Brain microvascular endothelial cell (primary cell): ENCODE results near the gene PDPN.
"Not testable (repeated sequence)": the region's sequence is repeated elsewhere in the genome, so short reads cannot be mapped to it uniquely, and the experiment has no call there.

Source experiments
- DNase-seq: peaks from one replicate; pipeline ENCODE4 v3.0.0-alpha.2; 2020
- H3K27ac ChIP-seq: fragments of 250-450 bp; sonication (Bioruptor Pico); 2 replicates; pipeline ENCODE4 v1.5.1; 2020; ENCODE audit warnings: mild to moderate bottlenecking, moderate library complexity
- H3K27me3 ChIP-seq: fragments of 250-450 bp; sonication (Bioruptor Pico); replicated peaks from 2 replicates; pipeline ENCODE4 v1.5.1; 2020; ENCODE audit warnings: mild to moderate bottlenecking
- H3K36me3 ChIP-seq: fragments of 250-450 bp; sonication (Bioruptor Pico); replicated peaks from 2 replicates; pipeline ENCODE4 v1.5.1; 2020; ENCODE audit warnings: mild to moderate bottlenecking
- H3K4me3 ChIP-seq: 2 replicates; pipeline ENCODE4 v1.5.1; 2011; ENCODE audit warnings: low read depth, mild to moderate bottlenecking, control low read depth, low read length, moderate library complexity
- in situ Hi-C: cut with HindIII; loops from 2 replicates; pipeline ENCODE4 v1.10.0; 2017; ENCODE audit warnings: low sequenced_read_pairs, low pct_ligation_motif_present
- TF ChIP-seq, protein P1 (sequence below): IDR thresholded peaks from 2 replicates; pipeline ENCODE4 v1.5.1; 2011; ENCODE audit warnings: low read depth, mild to moderate bottlenecking, moderate library complexity, low read length, control low read depth, inconsistent platforms; ENCODE audit errors: missing control alignments

Gene PDPN

DNA sequence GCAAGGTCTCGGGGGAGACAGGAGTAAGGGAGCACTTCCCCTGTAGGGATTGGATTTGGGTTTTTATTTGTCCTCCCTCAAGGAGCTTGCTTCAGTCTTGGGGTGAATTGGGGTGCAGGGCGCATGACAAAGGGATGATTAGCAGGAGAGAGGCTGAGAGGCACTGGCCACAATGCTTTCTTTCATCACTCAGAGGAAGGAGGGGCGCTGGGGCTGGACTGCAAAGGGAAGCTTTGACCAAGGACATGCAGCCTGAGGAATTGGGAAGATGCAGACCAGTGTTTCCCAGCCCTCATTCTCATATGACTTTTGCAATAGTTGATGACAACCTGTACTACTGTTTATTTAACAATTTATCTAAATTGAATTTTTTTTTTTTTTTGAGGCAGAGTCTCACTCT, 34.1 kb upstream of the PDPN start:
- H3K27me3 ChIP-seq, result no peaks in the 10 kb centered on the region
- no peak overlapping the region for H3K27ac ChIP-seq
- TF ChIP-seq, protein P1, sequence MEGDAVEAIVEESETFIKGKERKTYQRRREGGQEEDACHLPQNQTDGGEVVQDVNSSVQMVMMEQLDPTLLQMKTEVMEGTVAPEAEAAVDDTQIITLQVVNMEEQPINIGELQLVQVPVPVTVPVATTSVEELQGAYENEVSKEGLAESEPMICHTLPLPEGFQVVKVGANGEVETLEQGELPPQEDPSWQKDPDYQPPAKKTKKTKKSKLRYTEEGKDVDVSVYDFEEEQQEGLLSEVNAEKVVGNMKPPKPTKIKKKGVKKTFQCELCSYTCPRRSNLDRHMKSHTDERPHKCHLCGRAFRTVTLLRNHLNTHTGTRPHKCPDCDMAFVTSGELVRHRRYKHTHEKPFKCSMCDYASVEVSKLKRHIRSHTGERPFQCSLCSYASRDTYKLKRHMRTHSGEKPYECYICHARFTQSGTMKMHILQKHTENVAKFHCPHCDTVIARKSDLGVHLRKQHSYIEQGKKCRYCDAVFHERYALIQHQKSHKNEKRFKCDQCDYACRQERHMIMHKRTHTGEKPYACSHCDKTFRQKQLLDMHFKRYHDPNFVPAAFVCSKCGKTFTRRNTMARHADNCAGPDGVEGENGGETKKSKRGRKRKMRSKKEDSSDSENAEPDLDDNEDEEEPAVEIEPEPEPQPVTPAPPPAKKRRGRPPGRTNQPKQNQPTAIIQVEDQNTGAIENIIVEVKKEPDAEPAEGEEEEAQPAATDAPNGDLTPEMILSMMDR, result no peak
- no peak overlapping the region for H3K4me3 ChIP-seq
- in situ Hi-C loops, result no loop called here
- DNase-seq, result no peak
- H3K36me3 ChIP-seq, result no peaks in the 10 kb centered on the region

DNA sequence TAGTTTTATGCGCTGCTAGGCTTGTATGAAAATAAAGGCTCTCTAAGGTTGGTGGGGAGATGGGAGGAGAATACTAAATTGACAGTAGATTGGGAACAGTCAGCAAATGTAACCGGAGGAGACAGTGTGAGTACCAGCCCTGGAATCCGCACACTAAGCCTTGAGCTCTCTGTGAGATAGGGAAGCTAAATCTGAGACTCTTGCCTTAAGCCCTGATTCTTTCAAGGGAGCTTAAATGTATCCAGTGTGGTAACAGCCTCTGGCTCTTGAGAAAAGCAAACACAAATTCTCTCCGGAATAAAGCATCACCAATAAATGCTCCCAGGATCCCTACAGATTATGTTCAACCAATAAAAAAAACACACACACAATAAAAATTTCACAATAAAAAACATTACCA, 33.0 kb upstream of the PDPN start:
- DNase-seq, result no peak
- TF ChIP-seq, protein P1, result no peak
- H3K4me3 ChIP-seq, result no peak overlapping the region
- H3K27ac ChIP-seq, result no peak overlapping the region
- H3K36me3 ChIP-seq, result no peaks in the 10 kb centered on the region
- no peaks in the 10 kb centered on the region for H3K27me3 ChIP-seq
- in situ Hi-C loops, result no loop called here

GRCh38 chr1:13554798-13555197, 28.8 kb upstream of the PDPN start:
- DNase-seq, result no peak
- Histone ChIP-seq H3K4me3 (no peak overlapping the region), H3K36me3 (no peaks in the 10 kb centered on the region), H3K27me3 (no peaks in the 10 kb centered on the region), H3K27ac (no peak overlapping the region)
- TF ChIP-seq, protein P1, result no peak
- in situ Hi-C loops, result no loop called here

- in situ Hi-C loops, result no loop called here
Measured at GRCh38 chr1:13556224-13556764, 27.3 kb upstream of the PDPN start.

GRCh38 chr1:13560541-13560940, 23.1 kb upstream of the PDPN start:
- H3K36me3 ChIP-seq, result no peaks in the 10 kb centered on the region
- in situ Hi-C loops, result no loop called here
- H3K27me3 ChIP-seq, result no peaks in the 10 kb centered on the region
- H3K4me3 ChIP-seq, result no peak overlapping the region
- H3K27ac ChIP-seq, result no peak overlapping the region
- no peak for DNase-seq
- TF ChIP-seq, protein P1, result no peak

More at GRCh38 chr1:13556224-13556764, 27.3 kb upstream of the PDPN start:
- TF ChIP-seq, protein P1, result no peak
- H3K27ac ChIP-seq, result no peak overlapping the region
- no peak for DNase-seq
- H3K27me3 ChIP-seq, result no peaks in the 10 kb centered on the region
- H3K36me3 ChIP-seq, result no peaks in the 10 kb centered on the region
- H3K4me3 ChIP-seq, result no peak overlapping the region

GRCh38 chr1:13562981-13563380, 20.7 kb upstream of the PDPN start:
- in situ Hi-C loops, H3K27me3 ChIP-seq, H3K36me3 ChIP-seq, H3K4me3 ChIP-seq, H3K27ac ChIP-seq, DNase-seq: not testable (repeated sequence)
